OCI-LY7 (cell line): Measurements from ENCODE around the gene FNDC3B.

Experiments used
- CTCF ChIP-seq: fragments of 200-600 bp; sonication (generic); conservative IDR thresholded peaks from 2 replicates; pipeline ENCODE4 v1.5.1; 2014; ENCODE audit warnings: mild to moderate bottlenecking, antibody characterized with exemption, low read length, moderate library complexity, mixed read lengths
- EZH2phosphoT487 ChIP-seq: fragments of 200-600 bp; sonication (generic); IDR thresholded peaks from 2 replicates; pipeline ENCODE4 v1.6.1; 2018; ENCODE audit warnings: low read depth, borderline replicate concordance, mild to moderate bottlenecking, mixed run types, antibody characterized with exemption, low read length, moderate library complexity, mixed read lengths

- TF ChIP-seq CTCF (no peak), EZH2phosphoT487 (no peak)
These were observed 20.9 kb downstream of the FNDC3B start for GRCh38 chr3:172060234-172060633.
